Measurements from ENCODE around the gene BICD2.
A peak's percentile ranks its signal among the peaks of the same experiment; 100 is the strongest.

BICD2 gene

GRCh38 chr9:92727716-92728700 is 36.6 kb downstream of the BICD2 start:
- ATAC-seq (no peak), DNase-seq (no peak)

GRCh38 chr9:92726971-92727715 is 37.5 kb downstream of the BICD2 start:
- ATAC-seq (no peak), DNase-seq (no peak)

GRCh38 chr9:92726348-92726747 is 38.3 kb downstream of the BICD2 start:
- no peak for DNase-seq
- no peak for ATAC-seq

- ATAC-seq = no peak
- no peak for DNase-seq
Observed at GRCh38 chr9:92725766-92726165, 38.9 kb downstream of the BICD2 start.

- DNase-seq (no peak), ATAC-seq (no peak)
Observed at GRCh38 chr9:92725266-92725545, 39.4 kb downstream of the BICD2 start.

- ATAC-seq (no peak), DNase-seq (no peak)
Observed at GRCh38 chr9:92724528-92725265, 39.9 kb downstream of the BICD2 start.

- no peak for DNase-seq
Observed at GRCh38 chr9:92723801-92724323, 40.8 kb downstream of the BICD2 start.

GRCh38 chr9:92723299-92723625 is 41.4 kb downstream of the BICD2 start:
- no peak for ATAC-seq
- DNase-seq = no peak

More at GRCh38 chr9:92723801-92724323, 40.8 kb downstream of the BICD2 start:
- no peak for ATAC-seq

- ATAC-seq = no peak
- DNase-seq = no peak
Observed at GRCh38 chr9:92722386-92723298, 42.0 kb downstream of the BICD2 start.

- ATAC-seq = no peak
Observed at GRCh38 chr9:92721548-92721947, 43.1 kb downstream of the BICD2 start.

GRCh38 chr9:92720807-92721535 is 43.7 kb downstream of the BICD2 start:
- no peak for ATAC-seq
- no peak for DNase-seq

More at GRCh38 chr9:92721548-92721947, 43.1 kb downstream of the BICD2 start:
- no peak for DNase-seq

- ATAC-seq (no peak), DNase-seq (no peak)
Observed at GRCh38 chr9:92720209-92720765, 44.3 kb downstream of the BICD2 start.

- ATAC-seq (no peak), DNase-seq (no peak)
Observed at GRCh38 chr9:92719028-92719647, 45.5 kb downstream of the BICD2 start.

GRCh38 chr9:92718086-92719001 is 46.3 kb downstream of the BICD2 start:
- no peak for DNase-seq

GRCh38 chr9:92717201-92718085 is 47.2 kb downstream of the BICD2 start:
- DNase-seq = no peak
- ATAC-seq = no peak

More at GRCh38 chr9:92718086-92719001, 46.3 kb downstream of the BICD2 start:
- peak; percentile 48 for ATAC-seq

- ATAC-seq (peak; percentile 68), DNase-seq (peak; percentile 89)
Observed at GRCh38 chr9:92716557-92716956, 48.1 kb downstream of the BICD2 start.

- ATAC-seq (no peak), DNase-seq (no peak)
Observed at GRCh38 chr9:92715488-92716231, 49.0 kb downstream of the BICD2 start.

Data from stimulated activated naive CD8-positive, alpha-beta T cell treated with anti-CD3 and anti-CD28 coated beads, Interleukin-15, Interleukin-2, amounts not matched to agents 100 U/mL and 50 U/mL, for 24 hours (primary cell).